Measurements from ENCODE around the gene BTBD9.

GRCh38 chr6:38127284-38127683, 512.4 kb downstream of the BTBD9 start:
- TF ChIP-seq CTCF (IDR thresholded peaks at IDR 0.05) (no peak), POLR2A (IDR thresholded peaks at IDR 0.05) (no peak), POLR2AphosphoS5 (IDR thresholded peaks at IDR 0.05; ENCODE audit: insufficient read depth in 1 of 2, low read depth in 1 of 2) (no peak)

All from vagina (tissue), 2 donors.